ENCODE results near the gene VCL.

DNA sequence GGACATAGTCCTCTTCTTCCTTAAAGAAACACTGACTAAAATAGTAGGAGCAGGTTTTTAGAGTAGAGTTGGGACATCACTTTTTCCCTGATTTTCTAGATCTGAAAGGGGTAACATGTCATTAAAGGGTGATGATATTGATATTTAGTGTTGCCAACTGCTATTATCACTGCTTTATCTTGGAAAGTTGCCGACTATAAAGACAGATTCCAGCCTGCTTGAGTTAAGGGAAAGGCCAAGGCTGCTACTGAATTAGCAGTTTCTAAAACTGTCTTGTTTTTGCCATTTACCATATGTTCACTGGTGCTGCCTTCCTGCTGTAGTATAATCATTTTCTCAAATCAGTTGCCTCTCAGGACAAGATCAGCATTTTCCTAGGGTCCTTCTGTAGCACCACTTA is 123.0 kb downstream of the VCL start:
- TF ChIP-seq POLR2AphosphoS5 (IDR thresholded peaks at IDR 0.05; ENCODE audit: borderline replicate concordance, low read depth, low read length) (no peak), EZH2 (IDR thresholded peaks at IDR 0.05) (no peak)

Measured in SK-N-MC (cell line).